HL-60 (cell line): ENCODE results near the gene FUT3.

Experiments
- CTCF ChIP-seq: IDR thresholded peaks from one replicate; pipeline ENCODE4 v1.5.1; 2011; ENCODE audit warnings: low read length, control low read depth, inconsistent platforms; ENCODE audit not compliant: insufficient read depth
- POLR2AphosphoS5 ChIP-seq: IDR thresholded peaks from 2 replicates; pipeline ENCODE4 v1.6.1; 2012; ENCODE audit warnings: low read depth
- REST ChIP-seq: IDR thresholded peaks from 2 replicates; pipeline ENCODE4 v1.6.1; 2012; ENCODE audit warnings: low read depth; ENCODE audit not compliant: insufficient replicate concordance

- TF ChIP-seq CTCF = no peak
- TF ChIP-seq POLR2AphosphoS5 = no peak
- TF ChIP-seq REST = no peak
Observed at GRCh38 chr19:5896365-5897076, 45.3 kb upstream of the FUT3 start.
